HCT116 (cell line): ENCODE data around the gene MCTP2.

Source experiments
- CBX3 ChIP-seq: IDR thresholded peaks from 2 replicates; pipeline ENCODE4 v1.6.1; 2012; ENCODE audit warnings: low read depth
- EZH2 ChIP-seq: fragments of 200-600 bp; sonication (generic); IDR thresholded peaks from 2 replicates; pipeline ENCODE4 v1.6.1; 2017; ENCODE audit warnings: antibody characterized with exemption, mixed run types
- FOSL1 ChIP-seq: IDR thresholded peaks from 2 replicates; pipeline ENCODE4 v1.6.1; 2012; ENCODE audit warnings: low read depth
- JUND ChIP-seq: IDR thresholded peaks from 2 replicates; pipeline ENCODE4 v1.6.1; 2012
- POLR2A ChIP-seq: IDR thresholded peaks from 2 replicates; pipeline ENCODE4 v1.7.0; 2011; ENCODE audit warnings: borderline replicate concordance; ENCODE audit not compliant: insufficient read depth, insufficient read length; ENCODE audit errors: extremely low read depth
- POLR2AphosphoS5 ChIP-seq: IDR thresholded peaks from 2 replicates; pipeline ENCODE4 v1.6.1; 2011; ENCODE audit warnings: mild to moderate bottlenecking, low read depth, low read length, moderate library complexity
- TF ChIP-seq, protein P1 (sequence below), 3 experiments: fragments of 200-600 bp in 1 of 3; sonication (generic) in 1 of 3; IDR thresholded peaks in 2 of 3; conservative IDR thresholded peaks in 1 of 3; 2 replicates each; pipeline ENCODE4 v1.5.1; 2012 to 2017; ENCODE audit warnings: low read depth in 2 of 3, low read length in 2 of 3, antibody characterized with exemption in 1 of 3, borderline replicate concordance in 1 of 3, control low read depth in 1 of 3, mild to moderate bottlenecking in 1 of 3, mixed read lengths in 1 of 3, mixed run types in 1 of 3, moderate library complexity in 1 of 3; ENCODE audit not compliant: insufficient read depth in 1 of 3
- TF ChIP-seq, protein P2 (sequence below): IDR thresholded peaks from 2 replicates; pipeline ENCODE4 v1.6.1; 2011; ENCODE audit warnings: mild to moderate bottlenecking, low read length, moderate library complexity; ENCODE audit not compliant: insufficient replicate concordance; ENCODE audit errors: extremely low read depth
- TF ChIP-seq, protein P3 (sequence below): IDR thresholded peaks from 2 replicates; pipeline ENCODE4 v1.6.1; 2012
- TF ChIP-seq, protein P4 (sequence below): IDR thresholded peaks from 2 replicates; pipeline ENCODE4 v1.6.1; 2012
- TF ChIP-seq, protein P5 (sequence below): IDR thresholded peaks from 2 replicates; pipeline ENCODE4 v1.6.1; 2012; ENCODE audit warnings: low read depth

DNA sequence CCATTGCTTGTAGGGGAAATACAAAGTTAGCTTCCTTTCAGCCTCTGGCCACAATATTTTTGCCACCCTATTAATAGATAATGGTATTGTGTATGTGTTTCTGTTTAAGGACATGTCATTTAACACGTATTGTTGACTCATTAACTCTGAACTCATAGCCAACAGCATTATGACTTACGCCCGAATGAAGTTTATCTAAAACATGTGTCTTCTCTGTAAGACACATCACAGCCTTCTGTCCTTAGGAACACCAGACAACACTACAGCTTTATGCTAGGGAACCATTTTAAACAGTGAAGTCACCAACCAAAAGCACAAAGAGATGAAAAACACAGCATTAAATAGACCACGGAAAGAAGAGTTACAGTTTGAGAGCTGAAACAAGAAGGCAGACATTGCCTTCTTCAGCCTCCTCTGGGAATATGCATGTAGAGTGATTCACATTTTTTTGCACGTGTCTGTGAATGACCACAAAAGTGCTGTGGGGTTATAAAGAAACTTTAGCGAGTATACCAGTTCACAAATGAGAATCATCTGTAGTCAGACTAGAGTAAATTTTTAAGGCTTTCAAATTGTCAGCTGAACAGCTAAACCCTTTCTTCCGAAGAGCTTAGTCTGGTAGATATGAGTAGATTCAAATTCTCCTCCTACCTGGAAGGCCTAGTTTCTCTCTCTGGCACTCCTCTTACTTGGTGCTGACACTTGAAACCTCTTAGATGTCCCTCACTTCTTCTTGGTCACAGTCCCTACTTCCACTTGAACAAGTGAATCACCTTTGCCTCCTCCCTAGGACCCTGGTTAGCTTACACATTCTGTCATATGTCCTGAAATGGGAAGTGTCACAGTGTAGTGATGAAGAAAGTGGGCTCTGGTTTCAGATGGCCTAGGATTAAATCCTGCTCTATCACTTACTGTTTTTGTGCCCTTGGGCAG is 32.2 kb downstream of the MCTP2 start:
- TF ChIP-seq, protein P1, sequence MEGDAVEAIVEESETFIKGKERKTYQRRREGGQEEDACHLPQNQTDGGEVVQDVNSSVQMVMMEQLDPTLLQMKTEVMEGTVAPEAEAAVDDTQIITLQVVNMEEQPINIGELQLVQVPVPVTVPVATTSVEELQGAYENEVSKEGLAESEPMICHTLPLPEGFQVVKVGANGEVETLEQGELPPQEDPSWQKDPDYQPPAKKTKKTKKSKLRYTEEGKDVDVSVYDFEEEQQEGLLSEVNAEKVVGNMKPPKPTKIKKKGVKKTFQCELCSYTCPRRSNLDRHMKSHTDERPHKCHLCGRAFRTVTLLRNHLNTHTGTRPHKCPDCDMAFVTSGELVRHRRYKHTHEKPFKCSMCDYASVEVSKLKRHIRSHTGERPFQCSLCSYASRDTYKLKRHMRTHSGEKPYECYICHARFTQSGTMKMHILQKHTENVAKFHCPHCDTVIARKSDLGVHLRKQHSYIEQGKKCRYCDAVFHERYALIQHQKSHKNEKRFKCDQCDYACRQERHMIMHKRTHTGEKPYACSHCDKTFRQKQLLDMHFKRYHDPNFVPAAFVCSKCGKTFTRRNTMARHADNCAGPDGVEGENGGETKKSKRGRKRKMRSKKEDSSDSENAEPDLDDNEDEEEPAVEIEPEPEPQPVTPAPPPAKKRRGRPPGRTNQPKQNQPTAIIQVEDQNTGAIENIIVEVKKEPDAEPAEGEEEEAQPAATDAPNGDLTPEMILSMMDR (IDR thresholded peaks at IDR 0.05 in 2 of 3, conservative IDR thresholded peaks at IDR 0.05 in 1 of 3; ENCODE audit: borderline replicate concordance in 1 of 3, insufficient read depth in 1 of 3, low read depth in 2 of 3, low read length in 2 of 3), result no peak
- no peak for TF ChIP-seq FOSL1
- TF ChIP-seq JUND, result no peak
- TF ChIP-seq POLR2A, result no peak
- TF ChIP-seq, protein P2, sequence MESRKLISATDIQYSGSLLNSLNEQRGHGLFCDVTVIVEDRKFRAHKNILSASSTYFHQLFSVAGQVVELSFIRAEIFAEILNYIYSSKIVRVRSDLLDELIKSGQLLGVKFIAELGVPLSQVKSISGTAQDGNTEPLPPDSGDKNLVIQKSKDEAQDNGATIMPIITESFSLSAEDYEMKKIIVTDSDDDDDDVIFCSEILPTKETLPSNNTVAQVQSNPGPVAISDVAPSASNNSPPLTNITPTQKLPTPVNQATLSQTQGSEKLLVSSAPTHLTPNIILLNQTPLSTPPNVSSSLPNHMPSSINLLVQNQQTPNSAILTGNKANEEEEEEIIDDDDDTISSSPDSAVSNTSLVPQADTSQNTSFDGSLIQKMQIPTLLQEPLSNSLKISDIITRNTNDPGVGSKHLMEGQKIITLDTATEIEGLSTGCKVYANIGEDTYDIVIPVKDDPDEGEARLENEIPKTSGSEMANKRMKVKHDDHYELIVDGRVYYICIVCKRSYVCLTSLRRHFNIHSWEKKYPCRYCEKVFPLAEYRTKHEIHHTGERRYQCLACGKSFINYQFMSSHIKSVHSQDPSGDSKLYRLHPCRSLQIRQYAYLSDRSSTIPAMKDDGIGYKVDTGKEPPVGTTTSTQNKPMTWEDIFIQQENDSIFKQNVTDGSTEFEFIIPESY, result no peak
- no peak for TF ChIP-seq EZH2
- no peak for TF ChIP-seq POLR2AphosphoS5
- TF ChIP-seq, protein P3, sequence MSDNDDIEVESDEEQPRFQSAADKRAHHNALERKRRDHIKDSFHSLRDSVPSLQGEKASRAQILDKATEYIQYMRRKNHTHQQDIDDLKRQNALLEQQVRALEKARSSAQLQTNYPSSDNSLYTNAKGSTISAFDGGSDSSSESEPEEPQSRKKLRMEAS, result no peak
- no peak for TF ChIP-seq CBX3
- TF ChIP-seq, protein P4, sequence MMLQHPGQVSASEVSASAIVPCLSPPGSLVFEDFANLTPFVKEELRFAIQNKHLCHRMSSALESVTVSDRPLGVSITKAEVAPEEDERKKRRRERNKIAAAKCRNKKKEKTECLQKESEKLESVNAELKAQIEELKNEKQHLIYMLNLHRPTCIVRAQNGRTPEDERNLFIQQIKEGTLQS, result no peak
- TF ChIP-seq, protein P5, sequence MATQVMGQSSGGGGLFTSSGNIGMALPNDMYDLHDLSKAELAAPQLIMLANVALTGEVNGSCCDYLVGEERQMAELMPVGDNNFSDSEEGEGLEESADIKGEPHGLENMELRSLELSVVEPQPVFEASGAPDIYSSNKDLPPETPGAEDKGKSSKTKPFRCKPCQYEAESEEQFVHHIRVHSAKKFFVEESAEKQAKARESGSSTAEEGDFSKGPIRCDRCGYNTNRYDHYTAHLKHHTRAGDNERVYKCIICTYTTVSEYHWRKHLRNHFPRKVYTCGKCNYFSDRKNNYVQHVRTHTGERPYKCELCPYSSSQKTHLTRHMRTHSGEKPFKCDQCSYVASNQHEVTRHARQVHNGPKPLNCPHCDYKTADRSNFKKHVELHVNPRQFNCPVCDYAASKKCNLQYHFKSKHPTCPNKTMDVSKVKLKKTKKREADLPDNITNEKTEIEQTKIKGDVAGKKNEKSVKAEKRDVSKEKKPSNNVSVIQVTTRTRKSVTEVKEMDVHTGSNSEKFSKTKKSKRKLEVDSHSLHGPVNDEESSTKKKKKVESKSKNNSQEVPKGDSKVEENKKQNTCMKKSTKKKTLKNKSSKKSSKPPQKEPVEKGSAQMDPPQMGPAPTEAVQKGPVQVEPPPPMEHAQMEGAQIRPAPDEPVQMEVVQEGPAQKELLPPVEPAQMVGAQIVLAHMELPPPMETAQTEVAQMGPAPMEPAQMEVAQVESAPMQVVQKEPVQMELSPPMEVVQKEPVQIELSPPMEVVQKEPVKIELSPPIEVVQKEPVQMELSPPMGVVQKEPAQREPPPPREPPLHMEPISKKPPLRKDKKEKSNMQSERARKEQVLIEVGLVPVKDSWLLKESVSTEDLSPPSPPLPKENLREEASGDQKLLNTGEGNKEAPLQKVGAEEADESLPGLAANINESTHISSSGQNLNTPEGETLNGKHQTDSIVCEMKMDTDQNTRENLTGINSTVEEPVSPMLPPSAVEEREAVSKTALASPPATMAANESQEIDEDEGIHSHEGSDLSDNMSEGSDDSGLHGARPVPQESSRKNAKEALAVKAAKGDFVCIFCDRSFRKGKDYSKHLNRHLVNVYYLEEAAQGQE, result no peak
